BE2C (cell line): ENCODE results near the gene TRPV5.

Experiments
- DNase-seq: peaks from one replicate; pipeline ENCODE4 v3.0.0-alpha.2; 2020
- H3K27me3 ChIP-seq: fragments of 250-450 bp; sonication (Bioruptor Pico); 2 replicates; pipeline ENCODE4 v1.5.1; 2020; ENCODE audit warnings: mild to moderate bottlenecking
- H3K36me3 ChIP-seq: fragments of 250-450 bp; sonication (Bioruptor Pico); 2 replicates; pipeline ENCODE4 v1.5.1; 2020; ENCODE audit warnings: mild to moderate bottlenecking
- H3K4me1 ChIP-seq: fragments of 250-450 bp; sonication (Bioruptor Pico); 2 replicates; pipeline ENCODE4 v1.5.1; 2020
- H3K4me3 ChIP-seq: 2 replicates; pipeline ENCODE4 v1.5.1; 2011; ENCODE audit warnings: low read depth, low read length
- H3K9me3 ChIP-seq: fragments of 250-450 bp; sonication (Bioruptor Pico); 2 replicates; pipeline ENCODE4 v1.5.1; 2020
- CTCF ChIP-seq: IDR thresholded peaks from 2 replicates; pipeline ENCODE4 v1.5.1; 2012; ENCODE audit warnings: mild to moderate bottlenecking, low read depth, low read length

TRPV5 gene

GRCh38 chr7:142876236-142876960 is 57.1 kb downstream of the TRPV5 start:
- TF ChIP-seq CTCF = no peak
- Histone ChIP-seq H3K4me1 (no peaks in the 10 kb centered on the region), H3K9me3 (no peaks in the 10 kb centered on the region), H3K4me3 (no peak overlapping the region), H3K27me3 (no peaks in the 10 kb centered on the region), H3K36me3 (no peaks in the 10 kb centered on the region)
- DNase-seq = no peak

GRCh38 chr7:142875456-142875855 is 58.1 kb downstream of the TRPV5 start:
- no peak for TF ChIP-seq CTCF
- no peak for DNase-seq

GRCh38 chr7:142874837-142875236 is 58.7 kb downstream of the TRPV5 start:
- Histone ChIP-seq H3K4me3 (no peak overlapping the region), H3K36me3 (no peaks in the 10 kb centered on the region), H3K9me3 (no peaks in the 10 kb centered on the region), H3K27me3 (no peaks in the 10 kb centered on the region), H3K4me1 (no peaks in the 10 kb centered on the region)
- DNase-seq = no peak
- TF ChIP-seq CTCF = no peak

More at GRCh38 chr7:142875456-142875855, 58.1 kb downstream of the TRPV5 start:
- no peaks in the 10 kb centered on the region for H3K9me3 ChIP-seq
- H3K4me1 ChIP-seq = no peaks in the 10 kb centered on the region
- H3K36me3 ChIP-seq = no peaks in the 10 kb centered on the region
- H3K4me3 ChIP-seq = no peak overlapping the region
- no peaks in the 10 kb centered on the region for H3K27me3 ChIP-seq

GRCh38 chr7:142874409-142874808 is 59.1 kb downstream of the TRPV5 start:
- Histone ChIP-seq H3K4me3 (no peak overlapping the region), H3K9me3 (no peaks in the 10 kb centered on the region), H3K36me3 (no peaks in the 10 kb centered on the region), H3K27me3 (no peaks in the 10 kb centered on the region), H3K4me1 (no peaks in the 10 kb centered on the region)
- no peak for TF ChIP-seq CTCF
- no peak for DNase-seq

- H3K9me3 ChIP-seq = no peaks in the 10 kb centered on the region
- no peak for TF ChIP-seq CTCF
- no peaks in the 10 kb centered on the region for H3K27me3 ChIP-seq
- H3K36me3 ChIP-seq = no peaks in the 10 kb centered on the region
- H3K4me1 ChIP-seq = no peaks in the 10 kb centered on the region
- no peak for DNase-seq
- no peak overlapping the region for H3K4me3 ChIP-seq
Measured at GRCh38 chr7:142873871-142874270, 59.7 kb downstream of the TRPV5 start.

GRCh38 chr7:142873281-142873784 is 60.2 kb downstream of the TRPV5 start:
- DNase-seq = peak; percentile 55
- Histone ChIP-seq H3K9me3 (no peaks in the 10 kb centered on the region), H3K4me1 (no peaks in the 10 kb centered on the region), H3K4me3 (no peak overlapping the region), H3K27me3 (no peaks in the 10 kb centered on the region), H3K36me3 (no peaks in the 10 kb centered on the region)
- peak; percentile 61 for TF ChIP-seq CTCF
